Measurements from ENCODE around the gene ALDH3B2. TPM values are rescaled to one million over a fixed set of nuclear protein-coding genes. Genes with fewer than 3 reads are reported as not detected.

Gene ALDH3B2
- total RNA-seq, 1 donor from 2014 or later = 0.65 TPM

DNA sequence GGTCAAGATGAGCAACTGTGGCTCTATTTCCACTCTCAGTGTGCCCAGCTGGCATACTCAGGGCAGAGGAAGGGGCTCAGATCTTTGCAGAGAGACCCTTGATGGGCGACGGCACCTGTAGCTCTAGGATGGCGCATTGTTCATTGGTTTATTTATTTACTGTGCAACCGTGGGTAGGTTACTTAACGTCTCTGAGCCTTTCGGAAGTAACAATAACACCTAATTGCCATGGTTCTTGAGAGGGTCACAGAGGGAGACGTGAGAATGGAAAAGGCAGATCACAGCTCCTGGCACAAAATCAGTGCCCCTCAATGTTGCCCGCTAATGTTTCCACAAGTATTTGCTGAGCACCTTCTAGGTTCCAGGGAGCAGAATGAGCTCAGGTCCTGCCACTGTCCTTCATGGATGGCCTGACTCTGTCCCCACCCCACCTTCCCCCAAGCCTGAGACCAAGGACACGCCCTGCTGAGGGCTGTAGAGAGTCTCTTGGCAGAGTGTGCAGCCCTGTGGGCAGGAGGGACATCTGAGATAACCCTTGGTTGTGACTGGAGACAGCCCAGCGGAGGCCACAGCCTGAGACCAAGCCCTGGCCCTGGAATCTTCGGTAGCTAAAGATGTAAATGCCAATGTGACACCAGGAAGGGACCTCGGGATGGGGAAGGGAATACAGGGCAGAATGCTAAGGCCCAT lies 780 bp upstream of the ALDH3B2 start:
- intact Hi-C loops (cut with DNase I) = no loop called here
- no peak for DNase-seq
- ATAC-seq = peak; percentile 17 to 29

DNA sequence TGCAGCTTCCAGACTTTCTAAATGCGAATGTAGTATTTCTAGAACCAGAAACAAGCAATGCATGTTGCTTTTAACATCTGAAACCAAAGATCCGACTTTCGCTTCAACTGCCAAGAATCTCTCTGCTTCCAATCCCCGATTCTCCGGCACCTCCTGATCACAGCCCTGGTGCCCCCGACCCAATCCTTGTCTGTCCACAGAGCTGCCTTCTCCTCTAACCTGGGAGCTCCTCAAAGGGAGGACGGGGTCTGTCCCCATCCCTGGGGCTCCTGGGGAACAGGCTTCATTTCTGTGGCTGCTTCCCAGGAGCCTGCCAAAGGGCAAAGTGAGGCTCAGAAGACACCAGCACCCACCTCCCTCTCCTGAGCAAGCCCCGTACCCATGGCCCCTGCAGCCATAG lies 521 bp downstream of the ALDH3B2 start:
- no peaks in the 10 kb centered on the region for H3K36me3 ChIP-seq
- peaks cover 16% of the 10 kb centered on the region for H3K27me3 ChIP-seq (ENCODE audit: low read depth)
- ATAC-seq = peak in 1 of 2 donors; percentile 7
- H3K9me3 ChIP-seq = no peaks in the 10 kb centered on the region
- H3K27ac ChIP-seq = no peak overlapping the region
- TF ChIP-seq, protein P1, sequence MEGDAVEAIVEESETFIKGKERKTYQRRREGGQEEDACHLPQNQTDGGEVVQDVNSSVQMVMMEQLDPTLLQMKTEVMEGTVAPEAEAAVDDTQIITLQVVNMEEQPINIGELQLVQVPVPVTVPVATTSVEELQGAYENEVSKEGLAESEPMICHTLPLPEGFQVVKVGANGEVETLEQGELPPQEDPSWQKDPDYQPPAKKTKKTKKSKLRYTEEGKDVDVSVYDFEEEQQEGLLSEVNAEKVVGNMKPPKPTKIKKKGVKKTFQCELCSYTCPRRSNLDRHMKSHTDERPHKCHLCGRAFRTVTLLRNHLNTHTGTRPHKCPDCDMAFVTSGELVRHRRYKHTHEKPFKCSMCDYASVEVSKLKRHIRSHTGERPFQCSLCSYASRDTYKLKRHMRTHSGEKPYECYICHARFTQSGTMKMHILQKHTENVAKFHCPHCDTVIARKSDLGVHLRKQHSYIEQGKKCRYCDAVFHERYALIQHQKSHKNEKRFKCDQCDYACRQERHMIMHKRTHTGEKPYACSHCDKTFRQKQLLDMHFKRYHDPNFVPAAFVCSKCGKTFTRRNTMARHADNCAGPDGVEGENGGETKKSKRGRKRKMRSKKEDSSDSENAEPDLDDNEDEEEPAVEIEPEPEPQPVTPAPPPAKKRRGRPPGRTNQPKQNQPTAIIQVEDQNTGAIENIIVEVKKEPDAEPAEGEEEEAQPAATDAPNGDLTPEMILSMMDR (IDR thresholded peaks at IDR 0.05) = no peak
- peaks cover 9% of the 10 kb centered on the region for H3K4me1 ChIP-seq
- intact Hi-C loops (cut with DNase I) = no loop called here
- H3K4me3 ChIP-seq = no peak overlapping the region
- no peak for DNase-seq

More for the DNA sequence above, 780 bp upstream of the ALDH3B2 start:
- no peaks in the 10 kb centered on the region for H3K9me3 ChIP-seq
- H3K27ac ChIP-seq = peak overlapping the region; percentile 31
- TF ChIP-seq, protein P1 (IDR thresholded peaks at IDR 0.05) = no peak
- no peaks in the 10 kb centered on the region for H3K36me3 ChIP-seq
- peaks cover 9% of the 10 kb centered on the region for H3K4me1 ChIP-seq
- H3K27me3 ChIP-seq (ENCODE audit: low read depth) = peaks cover 16% of the 10 kb centered on the region
- no peak overlapping the region for H3K4me3 ChIP-seq

DNA sequence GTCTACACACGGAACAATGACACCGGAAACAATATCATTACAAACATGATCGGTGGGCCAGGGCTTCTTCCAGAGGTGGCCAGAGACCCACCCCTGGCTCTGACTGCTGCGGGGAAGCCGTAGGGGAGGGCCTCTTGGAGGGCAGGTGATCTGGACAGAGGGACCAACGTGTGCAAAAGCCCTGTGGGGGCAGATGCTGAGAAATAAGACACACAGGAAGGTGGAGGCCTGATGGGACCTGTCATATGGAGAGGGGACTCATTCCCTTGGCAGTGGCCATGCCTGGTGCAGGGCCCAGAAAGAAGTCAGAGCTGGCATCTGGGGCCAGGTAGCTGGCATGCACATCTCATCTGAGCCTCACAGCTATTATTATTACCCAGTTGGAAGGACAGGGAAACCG lies 1.1 kb downstream of the ALDH3B2 start:
- H3K4me3 ChIP-seq = no peak overlapping the region
- no peak for ATAC-seq

DNA sequence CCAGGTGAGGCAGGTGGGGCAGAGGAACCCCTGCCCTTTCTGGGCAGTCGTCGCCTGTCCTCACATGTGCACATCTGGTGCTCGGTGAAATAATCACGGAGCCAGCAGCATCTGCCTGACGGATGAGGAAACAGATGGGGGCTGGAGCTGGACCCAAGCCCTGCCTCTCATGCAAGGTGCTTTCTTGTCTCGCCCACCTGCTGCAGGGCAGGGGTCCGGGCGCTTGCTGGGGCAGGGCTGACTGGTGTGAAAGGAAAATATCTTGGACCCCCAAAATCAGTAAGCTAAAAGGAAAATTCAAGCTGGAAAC lies 3.3 kb downstream of the ALDH3B2 start:
- H3K36me3 ChIP-seq = no peaks in the 10 kb centered on the region
- intact Hi-C loops (cut with DNase I) = no loop called here
- DNase-seq (no peak), ATAC-seq (no peak)
- TF ChIP-seq, protein P1 (IDR thresholded peaks at IDR 0.05) = no peak
- no peaks in the 10 kb centered on the region for H3K9me3 ChIP-seq
- no peak overlapping the region for H3K27ac ChIP-seq
- H3K27me3 ChIP-seq (ENCODE audit: low read depth) = peaks cover 16% of the 10 kb centered on the region
- peaks cover 9% of the 10 kb centered on the region for H3K4me1 ChIP-seq
- H3K4me3 ChIP-seq = no peak overlapping the region

More for the DNA sequence above, 1.1 kb downstream of the ALDH3B2 start:
- Histone ChIP-seq H3K4me1 (peaks cover 9% of the 10 kb centered on the region), H3K27ac (no peak overlapping the region), H3K36me3 (no peaks in the 10 kb centered on the region), H3K9me3 (no peaks in the 10 kb centered on the region), H3K27me3 (ENCODE audit: low read depth) (peaks cover 16% of the 10 kb centered on the region)
- intact Hi-C loops (cut with DNase I) = no loop called here
- no peak for DNase-seq
- TF ChIP-seq, protein P1 (IDR thresholded peaks at IDR 0.05) = no peak

DNA sequence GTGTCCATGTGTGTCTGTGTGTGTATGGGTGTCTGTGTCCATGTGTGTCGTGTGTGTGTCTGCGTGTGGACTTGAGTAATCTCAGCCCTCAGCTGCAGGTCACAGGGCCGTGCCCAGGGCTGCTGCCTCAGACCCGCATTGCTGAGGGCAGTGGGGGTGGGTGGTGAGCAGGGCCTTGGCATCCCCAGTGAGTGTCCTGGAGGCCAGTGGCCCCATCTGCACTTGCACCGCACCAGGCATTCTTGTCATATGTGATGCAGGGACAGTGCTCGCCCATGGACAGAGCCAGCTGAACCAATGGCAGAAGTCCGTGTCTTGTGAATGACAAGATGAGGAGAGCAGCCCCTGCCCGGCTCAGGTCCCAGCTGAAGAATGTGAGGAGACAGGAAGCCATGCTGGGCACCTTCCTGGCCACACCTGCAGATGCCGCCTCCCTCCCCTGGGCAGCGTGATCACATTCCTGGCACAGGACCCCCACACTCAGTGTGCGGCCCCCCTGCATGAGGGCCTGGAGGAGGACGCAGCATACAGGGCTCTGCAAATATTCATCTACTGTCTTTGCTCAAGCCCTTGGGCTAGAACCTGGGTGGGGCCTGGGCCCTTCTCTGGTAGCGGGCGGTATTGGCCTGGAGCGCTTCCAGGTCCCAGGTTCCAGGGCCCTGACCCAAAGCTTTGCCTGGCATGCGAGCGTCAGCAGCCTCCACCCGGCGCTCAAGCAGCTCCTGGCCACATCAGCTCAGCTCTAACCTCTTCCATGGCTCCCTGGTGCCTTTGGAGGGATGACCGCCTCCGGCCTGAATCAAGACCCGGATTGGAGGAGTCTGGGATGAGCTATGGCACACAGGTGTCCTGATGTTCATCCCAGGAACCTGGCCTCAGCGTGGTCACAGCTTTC lies 3.9 kb downstream of the ALDH3B2 start:
- Histone ChIP-seq H3K4me3 (no peak overlapping the region), H3K27ac (no peak overlapping the region), H3K36me3 (no peaks in the 10 kb centered on the region), H3K27me3 (ENCODE audit: low read depth) (peaks cover 16% of the 10 kb centered on the region), H3K9me3 (no peaks in the 10 kb centered on the region), H3K4me1 (peaks cover 9% of the 10 kb centered on the region)
- ATAC-seq (no peak), DNase-seq (no peak)
- TF ChIP-seq, protein P1 (IDR thresholded peaks at IDR 0.05) = no peak
- intact Hi-C loops (cut with DNase I) = no loop called here

Measured in lower lobe of right lung (tissue), 2 donors.